ENCODE data around the gene PID1.

Gene PID1

DNA sequence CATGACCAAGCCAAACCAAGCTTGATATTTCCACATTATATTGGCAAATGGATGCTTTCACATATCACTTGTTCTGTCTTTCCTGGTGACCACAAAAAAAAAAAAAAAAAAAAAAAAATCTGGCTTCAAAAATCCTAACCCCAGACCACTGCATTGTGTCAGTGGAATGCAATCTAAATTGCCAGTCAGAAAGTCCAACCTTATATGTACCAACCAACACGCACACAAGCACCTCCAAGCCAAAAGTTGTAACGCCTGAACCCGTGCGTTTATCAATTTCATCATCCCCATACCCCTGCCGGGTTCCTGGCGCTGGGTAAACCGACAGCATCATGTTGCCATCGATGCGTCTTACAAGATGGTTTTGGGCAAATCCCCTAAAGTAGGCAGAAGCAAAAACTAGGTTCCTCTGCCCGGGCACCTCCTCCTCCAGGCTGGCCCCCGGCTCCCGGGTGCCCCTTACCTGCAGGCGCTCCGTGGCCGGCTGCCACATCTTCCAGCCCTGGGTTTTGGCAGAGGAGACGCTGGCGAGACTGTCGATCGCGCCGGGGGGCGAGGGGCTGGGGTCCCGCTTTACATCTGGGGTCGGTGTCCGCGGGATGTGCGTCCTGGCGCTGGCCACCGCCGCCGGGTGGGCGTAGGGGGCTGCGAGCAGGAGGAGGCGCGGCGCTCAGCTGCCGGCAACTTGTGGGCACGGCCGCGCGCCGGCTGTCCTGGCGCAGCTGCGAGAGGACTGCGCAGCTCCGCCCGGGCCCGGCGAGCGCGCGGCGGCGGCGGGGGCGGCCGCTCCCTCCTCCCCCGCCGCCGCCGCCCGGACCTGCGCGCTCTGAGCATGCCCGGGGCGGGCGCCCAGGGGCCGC, at the start of gene PID1:
Gene PID1, minus strand, starts transcription at position 737 of the 860 bp plus-strand sequence. Its CDS starts 244 bp downstream, at position 493.
- DNase-seq (ENCODE audit: low spot score) = peak; percentile 5

DNA sequence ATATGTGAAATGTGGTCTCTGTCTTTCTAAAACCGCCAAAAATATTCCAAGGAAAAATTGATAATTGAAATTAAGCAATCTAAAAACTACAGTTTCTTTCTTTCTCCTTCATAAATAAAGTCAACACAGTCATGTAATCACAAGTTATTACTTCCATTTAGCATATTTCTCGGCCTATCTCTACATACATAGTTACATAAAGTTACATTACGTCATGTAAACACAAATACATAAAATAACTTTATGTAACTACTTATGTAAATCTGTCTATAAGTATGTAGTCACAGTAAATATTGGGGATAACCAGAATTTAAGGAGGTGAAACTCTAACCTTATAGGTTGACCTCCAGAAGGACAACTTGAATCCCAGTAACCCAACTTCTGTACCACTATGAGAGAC, 48.5 kb upstream of the PID1 start:
- DNase-seq (ENCODE audit: low spot score) = no peak

- DNase-seq (ENCODE audit: low spot score) = no peak
Measured at GRCh38 chr2:229314117-229314516, 43.0 kb upstream of the PID1 start.

GRCh38 chr2:229313591-229313990, 42.5 kb upstream of the PID1 start:
- no peak for DNase-seq (ENCODE audit: low spot score)

DNA sequence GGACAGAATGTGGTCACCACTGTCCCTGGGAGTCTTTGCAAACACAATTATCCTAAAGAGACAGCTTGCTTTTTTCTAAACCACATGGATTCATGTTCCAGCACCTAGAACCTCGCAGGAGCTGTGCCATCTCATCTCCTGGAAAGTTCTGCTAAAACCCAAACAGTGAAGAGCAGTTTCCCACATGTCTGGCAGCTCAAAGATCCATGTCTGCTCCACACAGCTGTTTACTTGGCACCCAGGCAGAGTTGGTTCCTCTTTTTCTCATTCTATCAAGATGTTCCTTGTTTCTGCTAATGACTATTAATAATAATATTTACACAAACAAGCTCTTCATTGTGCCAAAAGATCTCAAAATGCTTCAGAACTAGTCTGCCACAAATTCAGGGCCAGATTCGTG, 30.1 kb upstream of the PID1 start:
- DNase-seq (ENCODE audit: low spot score) = no peak

DNA sequence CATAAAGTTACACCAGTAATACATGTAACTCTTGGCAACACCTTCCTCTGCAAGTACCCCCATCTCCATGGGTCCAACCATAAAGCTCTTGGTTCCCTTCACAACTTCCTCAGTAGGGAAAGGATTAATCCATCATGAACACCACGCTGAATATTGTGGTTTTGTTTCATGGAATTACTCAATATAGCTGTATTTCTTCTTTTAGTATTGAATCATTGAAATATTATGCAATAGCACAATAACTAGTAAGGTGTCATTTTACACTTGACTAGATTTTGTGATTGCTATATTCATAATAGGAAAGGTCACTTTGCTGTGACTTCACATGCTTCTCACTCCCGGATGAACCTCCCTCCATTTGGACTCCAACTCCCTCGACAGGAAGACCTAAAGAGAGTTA, 29.7 kb upstream of the PID1 start:
- no peak for DNase-seq (ENCODE audit: low spot score)

DNA sequence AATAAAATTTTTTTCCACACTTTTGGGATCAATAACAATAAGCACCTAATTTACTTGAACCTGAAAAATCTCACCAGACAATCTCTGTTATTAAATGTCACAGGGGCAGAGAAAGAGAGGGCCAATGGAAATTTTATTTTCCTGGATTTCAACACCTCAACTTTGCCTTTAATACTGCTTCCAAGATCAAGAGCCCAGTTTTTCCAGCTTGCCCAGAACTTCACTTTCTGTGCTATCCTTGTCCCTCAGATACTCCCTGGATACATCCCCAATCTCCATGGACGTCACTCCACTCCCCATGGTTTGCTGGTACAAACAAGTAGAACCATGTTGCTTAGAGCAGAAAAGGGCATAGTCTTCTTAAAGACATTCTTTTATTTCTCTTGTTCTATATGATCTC, 29.3 kb upstream of the PID1 start:
- DNase-seq (ENCODE audit: low spot score) = no peak

GRCh38 chr2:229297247-229297646, 26.2 kb upstream of the PID1 start:
- no peak for DNase-seq (ENCODE audit: low spot score)

GRCh38 chr2:229296536-229296935, 25.4 kb upstream of the PID1 start:
- DNase-seq (ENCODE audit: low spot score) = no peak

- no peak for DNase-seq (ENCODE audit: low spot score)
Measured at GRCh38 chr2:229296016-229296415, 24.9 kb upstream of the PID1 start.

- DNase-seq (ENCODE audit: low spot score) = no peak
Measured at GRCh38 chr2:229287823-229288222, 16.7 kb upstream of the PID1 start.

DNA sequence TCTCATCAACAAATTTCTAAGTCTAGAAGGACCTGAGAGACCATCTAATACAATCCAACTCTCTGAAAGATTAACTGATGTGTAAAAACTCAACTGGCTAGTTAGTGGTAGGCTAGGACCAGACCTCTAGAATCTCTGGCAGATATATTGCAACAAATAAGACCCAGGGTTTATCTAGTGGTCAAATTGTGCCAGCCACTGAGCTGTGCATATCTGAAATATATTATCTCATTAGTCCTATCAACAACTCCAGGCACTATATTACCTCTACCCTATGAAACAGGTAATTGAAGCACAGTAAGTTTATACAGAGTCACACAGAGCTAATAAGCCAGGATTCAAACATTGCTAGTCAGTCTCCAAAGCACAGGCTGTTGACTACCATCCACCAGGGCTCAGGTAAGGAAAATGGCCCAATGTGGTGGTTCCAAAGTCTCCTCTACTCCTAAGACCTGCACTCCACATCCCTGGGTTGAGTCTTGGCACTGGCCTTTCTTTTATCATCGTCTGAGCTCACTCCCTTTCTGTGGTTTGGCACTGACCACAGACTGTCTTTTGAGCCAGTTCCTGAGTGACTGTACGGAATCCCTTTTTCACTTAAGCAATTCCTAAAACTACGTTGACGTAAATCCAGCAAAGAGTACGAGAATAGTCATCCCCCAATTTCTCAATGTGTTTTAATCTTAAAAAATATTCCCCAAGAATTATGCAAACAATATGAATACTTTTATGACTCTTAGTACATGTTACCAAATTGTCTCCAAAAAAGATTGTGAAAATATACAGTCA, 11.9 kb upstream of the PID1 start:
- no peak for DNase-seq (ENCODE audit: low spot score)

- no peak for DNase-seq (ENCODE audit: low spot score)
Measured at GRCh38 chr2:229279516-229279915, 8.4 kb upstream of the PID1 start.

DNA sequence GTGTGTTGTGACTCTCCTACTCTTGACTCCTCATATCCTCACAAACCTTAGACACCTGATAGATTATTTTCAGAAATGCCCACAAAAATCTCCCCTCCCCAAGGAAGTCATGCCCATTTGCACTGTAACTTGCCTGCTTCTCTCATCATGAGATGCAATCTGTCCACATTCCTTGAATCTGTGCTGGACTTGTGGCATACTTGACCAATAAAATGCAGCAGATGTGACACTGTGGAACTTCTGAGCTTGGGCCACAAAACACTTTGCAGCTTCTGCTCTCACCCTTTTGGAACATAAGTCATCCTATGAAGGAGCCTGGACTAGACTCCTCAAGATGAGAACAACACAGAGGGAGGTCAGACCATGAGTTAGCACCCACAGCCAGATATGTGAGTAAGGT, 4.4 kb upstream of the PID1 start:
- DNase-seq (ENCODE audit: low spot score) = no peak

- peak; percentile 79 for DNase-seq (ENCODE audit: low spot score)
Measured at GRCh38 chr2:229273723-229274338, 2.7 kb upstream of the PID1 start.

DNA sequence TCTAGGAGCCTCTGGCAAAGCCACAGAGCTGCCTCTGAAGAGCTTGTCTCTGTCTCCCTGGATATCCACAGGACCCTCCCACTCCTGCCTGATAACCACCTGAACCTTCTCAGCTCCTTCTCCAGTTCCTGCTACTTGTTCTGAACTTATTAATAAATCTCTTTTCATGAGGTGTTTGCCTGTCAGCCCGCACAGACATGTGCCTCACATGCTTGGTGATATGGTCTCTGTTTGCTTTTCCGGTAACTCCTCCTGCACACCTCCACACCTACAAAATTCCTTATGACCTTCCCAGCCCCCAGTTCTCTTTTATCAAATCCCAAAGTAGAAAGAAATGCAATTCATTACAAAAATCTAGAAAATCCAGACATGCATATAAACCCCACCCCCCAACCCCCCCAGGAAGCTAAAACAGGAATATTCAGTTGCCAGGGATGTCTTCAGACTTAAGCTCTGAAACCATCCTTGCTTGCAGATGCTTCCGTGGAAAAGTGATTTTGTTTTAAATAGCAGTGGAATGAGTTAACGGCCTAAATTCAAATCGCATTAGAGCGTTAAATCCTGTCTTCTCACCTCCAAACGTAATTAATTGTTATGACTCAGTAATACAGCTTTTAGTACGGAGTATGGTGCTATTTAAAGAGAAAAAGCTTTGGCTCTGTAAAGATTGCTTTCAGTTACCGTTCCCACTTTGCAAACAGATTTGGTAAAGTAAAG, 2.1 kb upstream of the PID1 start:
- no peak for DNase-seq (ENCODE audit: low spot score)

DNA sequence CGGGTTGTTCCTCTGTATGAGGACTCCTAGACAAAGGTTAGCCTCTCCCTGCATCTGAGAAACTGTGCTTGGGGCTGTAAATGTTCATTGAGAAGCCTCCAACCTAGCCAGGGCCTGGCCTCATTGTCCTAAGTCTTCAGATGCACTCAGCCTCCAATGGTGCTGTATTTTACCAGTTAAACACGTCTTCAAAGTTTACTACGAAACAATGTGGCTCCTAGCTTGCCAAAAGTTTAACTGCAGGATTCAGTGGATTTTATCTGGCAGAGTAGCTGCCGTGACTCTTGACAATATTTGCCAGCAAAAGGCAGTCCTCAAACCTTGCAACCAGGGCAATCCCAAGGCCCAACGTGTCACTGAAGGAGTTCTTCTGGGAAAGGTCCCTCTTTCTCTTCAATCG, 1.1 kb downstream of the PID1 start:
- no peak for DNase-seq (ENCODE audit: low spot score)

GRCh38 chr2:229269146-229269545, 1.9 kb downstream of the PID1 start:
- no peak for DNase-seq (ENCODE audit: low spot score)

- DNase-seq (ENCODE audit: low spot score) = no peak
Measured at GRCh38 chr2:229268626-229269025, 2.5 kb downstream of the PID1 start.

DNA sequence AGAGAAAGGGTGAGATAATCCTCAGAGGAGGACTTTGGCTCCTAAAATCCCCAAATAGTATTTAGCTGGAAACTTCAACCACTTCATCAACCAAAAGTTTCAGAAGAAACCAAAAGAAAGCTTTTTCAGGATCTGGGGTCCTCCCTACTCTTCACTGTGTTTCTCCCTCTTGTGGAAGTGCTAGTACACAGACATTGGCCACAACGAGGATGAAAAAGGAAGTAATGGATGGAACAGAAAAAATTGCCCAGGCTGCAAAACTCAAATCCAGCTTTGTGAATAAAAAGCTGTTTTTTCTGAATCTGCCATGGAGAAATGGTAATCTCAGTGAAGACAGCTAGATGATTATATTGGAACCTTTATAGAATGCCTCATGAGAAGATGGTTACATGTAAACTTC, 4.0 kb downstream of the PID1 start:
- no peak for DNase-seq (ENCODE audit: low spot score)

DNA sequence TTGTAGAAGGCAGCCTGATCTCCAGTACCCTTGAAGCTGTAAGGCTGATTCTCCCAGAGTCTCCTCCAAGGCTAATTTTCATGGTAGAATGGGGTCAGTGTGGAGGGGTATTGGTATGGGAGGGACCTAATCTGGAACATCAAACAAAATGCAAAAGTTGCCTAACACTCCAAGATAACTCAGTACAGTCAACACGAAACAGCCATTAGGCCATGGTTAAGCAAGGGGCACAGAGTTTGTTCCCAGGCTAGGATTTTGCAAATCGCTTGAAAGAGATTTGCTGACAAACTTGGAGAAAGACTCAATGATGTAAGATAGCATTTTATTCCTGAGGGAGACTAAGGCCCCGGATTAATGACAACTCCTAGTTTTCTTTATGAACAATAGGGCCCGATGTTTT, 5.4 kb downstream of the PID1 start:
- DNase-seq (ENCODE audit: low spot score) = no peak

- DNase-seq (ENCODE audit: low spot score) = no peak
Measured at GRCh38 chr2:229261599-229261998, 9.5 kb downstream of the PID1 start.

Data from SW480 (cell line).